ENCODE results near the gene KIF26B. TPM values are rescaled to one million over a fixed set of nuclear protein-coding genes. Genes with fewer than 3 reads are reported as not detected.

Gene KIF26B
- total and polyA plus RNA-seq, 10 of the 15 experiments (the other 5 are each of a cell fraction or from before 2014, with no cell fraction given), result 0.35 to 11.6 (median 2.2) TPM

- TF ChIP-seq SREBF2 (IDR thresholded peaks at IDR 0.05; ENCODE audit: low read length), result no peak
- TF ChIP-seq DPF2 (IDR thresholded peaks at IDR 0.05), result no peak
- TF ChIP-seq, protein P1, sequence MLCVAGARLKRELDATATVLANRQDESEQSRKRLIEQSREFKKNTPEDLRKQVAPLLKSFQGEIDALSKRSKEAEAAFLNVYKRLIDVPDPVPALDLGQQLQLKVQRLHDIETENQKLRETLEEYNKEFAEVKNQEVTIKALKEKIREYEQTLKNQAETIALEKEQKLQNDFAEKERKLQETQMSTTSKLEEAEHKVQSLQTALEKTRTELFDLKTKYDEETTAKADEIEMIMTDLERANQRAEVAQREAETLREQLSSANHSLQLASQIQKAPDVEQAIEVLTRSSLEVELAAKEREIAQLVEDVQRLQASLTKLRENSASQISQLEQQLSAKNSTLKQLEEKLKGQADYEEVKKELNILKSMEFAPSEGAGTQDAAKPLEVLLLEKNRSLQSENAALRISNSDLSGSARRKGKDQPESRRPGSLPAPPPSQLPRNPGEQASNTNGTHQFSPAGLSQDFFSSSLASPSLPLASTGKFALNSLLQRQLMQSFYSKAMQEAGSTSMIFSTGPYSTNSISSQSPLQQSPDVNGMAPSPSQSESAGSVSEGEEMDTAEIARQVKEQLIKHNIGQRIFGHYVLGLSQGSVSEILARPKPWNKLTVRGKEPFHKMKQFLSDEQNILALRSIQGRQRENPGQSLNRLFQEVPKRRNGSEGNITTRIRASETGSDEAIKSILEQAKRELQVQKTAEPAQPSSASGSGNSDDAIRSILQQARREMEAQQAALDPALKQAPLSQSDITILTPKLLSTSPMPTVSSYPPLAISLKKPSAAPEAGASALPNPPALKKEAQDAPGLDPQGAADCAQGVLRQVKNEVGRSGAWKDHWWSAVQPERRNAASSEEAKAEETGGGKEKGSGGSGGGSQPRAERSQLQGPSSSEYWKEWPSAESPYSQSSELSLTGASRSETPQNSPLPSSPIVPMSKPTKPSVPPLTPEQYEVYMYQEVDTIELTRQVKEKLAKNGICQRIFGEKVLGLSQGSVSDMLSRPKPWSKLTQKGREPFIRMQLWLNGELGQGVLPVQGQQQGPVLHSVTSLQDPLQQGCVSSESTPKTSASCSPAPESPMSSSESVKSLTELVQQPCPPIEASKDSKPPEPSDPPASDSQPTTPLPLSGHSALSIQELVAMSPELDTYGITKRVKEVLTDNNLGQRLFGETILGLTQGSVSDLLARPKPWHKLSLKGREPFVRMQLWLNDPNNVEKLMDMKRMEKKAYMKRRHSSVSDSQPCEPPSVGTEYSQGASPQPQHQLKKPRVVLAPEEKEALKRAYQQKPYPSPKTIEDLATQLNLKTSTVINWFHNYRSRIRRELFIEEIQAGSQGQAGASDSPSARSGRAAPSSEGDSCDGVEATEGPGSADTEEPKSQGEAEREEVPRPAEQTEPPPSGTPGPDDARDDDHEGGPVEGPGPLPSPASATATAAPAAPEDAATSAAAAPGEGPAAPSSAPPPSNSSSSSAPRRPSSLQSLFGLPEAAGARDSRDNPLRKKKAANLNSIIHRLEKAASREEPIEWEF (IDR thresholded peaks at IDR 0.05; ENCODE audit: insufficient replicate concordance, low read depth, low read length), result no peak
- TF ChIP-seq SRF (IDR thresholded peaks at IDR 0.05; ENCODE audit: low read depth in 2 of 2, low read length in 2 of 2), result no peak
- no peak for TF ChIP-seq JUNB (IDR thresholded peaks at IDR 0.05)
- TF ChIP-seq, protein P2, sequence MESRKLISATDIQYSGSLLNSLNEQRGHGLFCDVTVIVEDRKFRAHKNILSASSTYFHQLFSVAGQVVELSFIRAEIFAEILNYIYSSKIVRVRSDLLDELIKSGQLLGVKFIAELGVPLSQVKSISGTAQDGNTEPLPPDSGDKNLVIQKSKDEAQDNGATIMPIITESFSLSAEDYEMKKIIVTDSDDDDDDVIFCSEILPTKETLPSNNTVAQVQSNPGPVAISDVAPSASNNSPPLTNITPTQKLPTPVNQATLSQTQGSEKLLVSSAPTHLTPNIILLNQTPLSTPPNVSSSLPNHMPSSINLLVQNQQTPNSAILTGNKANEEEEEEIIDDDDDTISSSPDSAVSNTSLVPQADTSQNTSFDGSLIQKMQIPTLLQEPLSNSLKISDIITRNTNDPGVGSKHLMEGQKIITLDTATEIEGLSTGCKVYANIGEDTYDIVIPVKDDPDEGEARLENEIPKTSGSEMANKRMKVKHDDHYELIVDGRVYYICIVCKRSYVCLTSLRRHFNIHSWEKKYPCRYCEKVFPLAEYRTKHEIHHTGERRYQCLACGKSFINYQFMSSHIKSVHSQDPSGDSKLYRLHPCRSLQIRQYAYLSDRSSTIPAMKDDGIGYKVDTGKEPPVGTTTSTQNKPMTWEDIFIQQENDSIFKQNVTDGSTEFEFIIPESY (IDR thresholded peaks at IDR 0.05), result no peak
Measured at GRCh38 chr1:245580651-245581050, 425.9 kb downstream of the KIF26B start (continued).
